Urothelium cell line (cell line): ENCODE data around the gene PSME1.

ENCODE experiments used
- DNase-seq: peaks from one replicate; pipeline ENCODE4 v3.0.0; 2011; ENCODE audit warnings: low spot score, mixed read lengths
- FAIRE-seq: peaks from 2 replicates; lab custom pipeline; 2011; peaks lifted over from hg19 to GRCh38; lab: Jason Lieb, UNC

The PSME1 gene

GRCh38 chr14:24167469-24168114 is 31.6 kb downstream of the PSME1 start:
- FAIRE-seq: no peak
- DNase-seq: no peak

GRCh38 chr14:24171422-24172260 is 35.6 kb downstream of the PSME1 start, which contains the start of gene REC8:
Gene REC8, plus strand, starts transcription at chr14:24172080. Its CDS starts 473 bp downstream, at chr14:24172553.
- DNase-seq (no peak), FAIRE-seq (no peak)

- DNase-seq: no peak
- no peak for FAIRE-seq
Observed at GRCh38 chr14:24172261-24172860, 36.4 kb downstream of the PSME1 start.

GRCh38 chr14:24172871-24173281 is 36.9 kb downstream of the PSME1 start:
- DNase-seq: no peak

GRCh38 chr14:24176599-24176998 is 40.6 kb downstream of the PSME1 start:
- FAIRE-seq (no peak), DNase-seq (no peak)

More at GRCh38 chr14:24172871-24173281, 36.9 kb downstream of the PSME1 start:
- FAIRE-seq: no peak

- FAIRE-seq: no peak
- no peak for DNase-seq
Observed at GRCh38 chr14:24177041-24177825, 41.2 kb downstream of the PSME1 start.

- DNase-seq: no peak
- no peak for FAIRE-seq
Observed at GRCh38 chr14:24177891-24178290, 41.9 kb downstream of the PSME1 start.

GRCh38 chr14:24178399-24179178 is 42.6 kb downstream of the PSME1 start:
- no peak for DNase-seq
- FAIRE-seq: no peak

GRCh38 chr14:24179294-24179960 is 43.4 kb downstream of the PSME1 start:
- no peak for FAIRE-seq
- no peak for DNase-seq

GRCh38 chr14:24179961-24180796 is 44.2 kb downstream of the PSME1 start:
- FAIRE-seq: no peak

GRCh38 chr14:24181371-24182077 is 45.5 kb downstream of the PSME1 start:
- FAIRE-seq (no peak), DNase-seq (no peak)

More at GRCh38 chr14:24179961-24180796, 44.2 kb downstream of the PSME1 start:
- no peak for DNase-seq

- FAIRE-seq: no peak
- DNase-seq: no peak
Observed at GRCh38 chr14:24182110-24182882, 46.3 kb downstream of the PSME1 start.

- DNase-seq (no peak), FAIRE-seq (no peak)
Observed at GRCh38 chr14:24183014-24183481, 47.1 kb downstream of the PSME1 start.

- DNase-seq: no peak
- no peak for FAIRE-seq
Observed at GRCh38 chr14:24184104-24184970, 48.3 kb downstream of the PSME1 start.

- DNase-seq (no peak), FAIRE-seq (no peak)
Observed at GRCh38 chr14:24185026-24185425, 49.0 kb downstream of the PSME1 start.

- DNase-seq: no peak
- FAIRE-seq: no peak
Observed at GRCh38 chr14:24185741-24186140, 49.7 kb downstream of the PSME1 start.
